GM13976 (cell line): ENCODE results near the gene FAM83F.
"Not testable (repeated sequence)": the region's sequence is repeated elsewhere in the genome, so short reads cannot be mapped to it uniquely, and the experiment has no call there.

ENCODE experiments used
- DNase-seq: peaks from one replicate; pipeline ENCODE4 v3.0.0; 2012; ENCODE audit warnings: low spot score
- CTCF ChIP-seq: IDR thresholded peaks from 2 replicates; pipeline ENCODE4 v1.5.1; 2012; ENCODE audit warnings: borderline replicate concordance, mild to moderate bottlenecking; ENCODE audit not compliant: insufficient read depth; ENCODE audit errors: extremely low read depth, missing control alignments, control extremely low read depth
- in situ Hi-C: fragments of 300-500 bp; cut with MboI; formaldehyde crosslinking; loops from one replicate; pipeline ENCODE4 v1.12.0; 2022; ENCODE audit warnings: low sequenced_read_pairs, mixed read lengths, inconsistent platforms; ENCODE audit not compliant: unreplicated experiment

FAM83F gene

GRCh38 chr22:40023341-40023841 is 28.6 kb downstream of the FAM83F start:
- in situ Hi-C loops = no loop called here
- no peak for DNase-seq
- TF ChIP-seq CTCF = no peak

GRCh38 chr22:40024201-40025061 is 29.7 kb downstream of the FAM83F start:
- peak; percentile 89 for DNase-seq
- in situ Hi-C loops = no loop called here
- TF ChIP-seq CTCF = peak; percentile 88

GRCh38 chr22:40025062-40025379 is 30.3 kb downstream of the FAM83F start:
- DNase-seq, in situ Hi-C loops: not testable (repeated sequence)

- in situ Hi-C loops = no loop called here
- TF ChIP-seq CTCF = no peak
- DNase-seq = no peak
Measured at GRCh38 chr22:40025856-40026255, 31.1 kb downstream of the FAM83F start.

- no peak for TF ChIP-seq CTCF
- in situ Hi-C loops = no loop called here
- DNase-seq = no peak
Measured at GRCh38 chr22:40026641-40027040, 31.9 kb downstream of the FAM83F start.

- DNase-seq = peak; percentile 11
- TF ChIP-seq CTCF = no peak
- in situ Hi-C loops = no loop called here
Measured at GRCh38 chr22:40027191-40028097, 32.7 kb downstream of the FAM83F start.

- no peak for TF ChIP-seq CTCF
- in situ Hi-C loops = no loop called here
- no peak for DNase-seq
Measured at GRCh38 chr22:40028098-40028425, 33.3 kb downstream of the FAM83F start.
